ENCODE data around the gene STK32A.
"Not testable (repeated sequence)": the region's sequence is repeated elsewhere in the genome, so short reads cannot be mapped to it uniquely, and the experiment has no call there.

The STK32A gene

DNA sequence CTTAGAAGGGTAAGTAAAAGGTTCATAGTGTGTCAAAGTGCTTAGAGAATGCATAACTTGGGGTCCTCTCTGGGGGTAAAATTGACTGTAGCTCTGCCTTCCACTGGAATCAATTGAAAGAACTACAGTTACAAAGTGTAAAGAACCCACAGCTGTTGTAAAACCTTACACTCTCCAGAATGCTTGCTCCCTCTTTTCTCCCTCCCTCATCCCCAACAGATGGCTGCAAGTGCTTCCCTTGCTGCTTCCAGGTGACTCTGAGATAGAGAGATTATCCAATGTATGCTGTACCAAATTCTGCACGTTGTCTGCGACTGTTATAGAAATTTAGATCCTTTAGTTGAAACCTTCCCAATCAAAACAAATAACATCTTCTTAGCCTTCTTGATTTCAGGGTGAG, 126.0 kb downstream of the STK32A start:
- no peak overlapping the region for H3K4me3 ChIP-seq (ENCODE audit: low read depth, low read length)
- in situ Hi-C loops (cut with HindIII; ENCODE audit: low sequenced_read_pairs) = no loop called here
- TF ChIP-seq, protein P1, sequence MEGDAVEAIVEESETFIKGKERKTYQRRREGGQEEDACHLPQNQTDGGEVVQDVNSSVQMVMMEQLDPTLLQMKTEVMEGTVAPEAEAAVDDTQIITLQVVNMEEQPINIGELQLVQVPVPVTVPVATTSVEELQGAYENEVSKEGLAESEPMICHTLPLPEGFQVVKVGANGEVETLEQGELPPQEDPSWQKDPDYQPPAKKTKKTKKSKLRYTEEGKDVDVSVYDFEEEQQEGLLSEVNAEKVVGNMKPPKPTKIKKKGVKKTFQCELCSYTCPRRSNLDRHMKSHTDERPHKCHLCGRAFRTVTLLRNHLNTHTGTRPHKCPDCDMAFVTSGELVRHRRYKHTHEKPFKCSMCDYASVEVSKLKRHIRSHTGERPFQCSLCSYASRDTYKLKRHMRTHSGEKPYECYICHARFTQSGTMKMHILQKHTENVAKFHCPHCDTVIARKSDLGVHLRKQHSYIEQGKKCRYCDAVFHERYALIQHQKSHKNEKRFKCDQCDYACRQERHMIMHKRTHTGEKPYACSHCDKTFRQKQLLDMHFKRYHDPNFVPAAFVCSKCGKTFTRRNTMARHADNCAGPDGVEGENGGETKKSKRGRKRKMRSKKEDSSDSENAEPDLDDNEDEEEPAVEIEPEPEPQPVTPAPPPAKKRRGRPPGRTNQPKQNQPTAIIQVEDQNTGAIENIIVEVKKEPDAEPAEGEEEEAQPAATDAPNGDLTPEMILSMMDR (IDR thresholded peaks at IDR 0.05; ENCODE audit: low read depth, low read length, missing control alignments) = no peak
- DNase-seq (ENCODE audit: low read depth) = no peak

DNA sequence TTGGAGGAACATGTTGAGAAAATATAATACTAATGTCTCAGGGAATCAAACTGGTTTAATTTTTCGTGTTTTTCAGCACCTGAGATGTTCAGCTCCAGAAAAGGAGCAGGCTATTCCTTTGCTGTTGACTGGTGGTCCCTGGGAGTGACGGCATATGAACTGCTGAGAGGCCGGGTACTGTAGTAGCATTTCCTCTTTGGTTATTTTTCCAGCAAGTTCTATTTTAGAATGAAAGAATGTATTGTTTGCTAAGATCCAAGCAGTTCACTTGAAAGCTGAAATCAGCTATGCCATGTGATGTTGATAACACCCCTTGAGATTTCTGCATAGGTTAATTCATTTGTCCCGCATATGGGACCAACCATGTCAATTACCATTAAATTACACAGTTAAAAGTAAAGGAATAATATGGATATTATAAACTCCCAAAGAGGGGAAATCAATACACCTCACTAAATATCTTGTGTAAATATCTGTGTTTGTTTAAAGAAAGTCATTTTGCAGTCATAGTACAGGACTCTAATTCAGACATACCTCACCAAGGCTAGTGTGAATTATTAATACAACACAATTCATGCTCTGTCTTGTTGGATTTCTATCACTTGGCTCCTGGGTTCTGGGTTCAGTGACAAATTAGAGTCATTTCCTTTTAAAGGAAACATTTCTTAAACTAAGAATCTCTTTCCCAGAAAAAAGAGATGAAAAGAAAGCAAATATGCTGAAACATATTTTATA, 126.8 kb downstream of the STK32A start:
- in situ Hi-C loops (cut with HindIII; ENCODE audit: low sequenced_read_pairs) = no loop called here
- DNase-seq (ENCODE audit: low read depth) = no peak
- no peak overlapping the region for H3K4me3 ChIP-seq (ENCODE audit: low read depth, low read length)
- TF ChIP-seq, protein P1 (IDR thresholded peaks at IDR 0.05; ENCODE audit: low read depth, low read length, missing control alignments) = no peak

DNA sequence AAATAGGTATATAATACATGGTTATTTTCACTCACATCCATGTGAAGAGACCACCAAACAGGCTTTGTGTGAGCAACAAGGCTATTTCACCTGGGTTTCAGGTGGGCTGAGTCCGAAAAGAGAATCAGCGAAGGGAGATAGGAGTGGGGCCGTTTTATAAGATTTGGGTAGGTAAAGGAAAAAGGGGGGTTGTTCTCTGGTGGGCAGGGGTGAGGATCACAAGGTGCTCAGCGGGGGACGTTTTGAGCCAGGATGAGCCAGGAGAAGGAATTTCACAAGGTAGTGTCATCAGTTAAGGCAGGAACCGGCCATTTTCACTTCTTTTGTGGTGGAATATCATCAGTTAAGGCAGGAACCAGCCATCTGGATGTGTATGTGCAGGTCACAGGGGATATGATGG, 132.6 kb downstream of the STK32A start:
- in situ Hi-C loops (cut with HindIII; ENCODE audit: low sequenced_read_pairs) = not testable (repeated sequence)

DNA sequence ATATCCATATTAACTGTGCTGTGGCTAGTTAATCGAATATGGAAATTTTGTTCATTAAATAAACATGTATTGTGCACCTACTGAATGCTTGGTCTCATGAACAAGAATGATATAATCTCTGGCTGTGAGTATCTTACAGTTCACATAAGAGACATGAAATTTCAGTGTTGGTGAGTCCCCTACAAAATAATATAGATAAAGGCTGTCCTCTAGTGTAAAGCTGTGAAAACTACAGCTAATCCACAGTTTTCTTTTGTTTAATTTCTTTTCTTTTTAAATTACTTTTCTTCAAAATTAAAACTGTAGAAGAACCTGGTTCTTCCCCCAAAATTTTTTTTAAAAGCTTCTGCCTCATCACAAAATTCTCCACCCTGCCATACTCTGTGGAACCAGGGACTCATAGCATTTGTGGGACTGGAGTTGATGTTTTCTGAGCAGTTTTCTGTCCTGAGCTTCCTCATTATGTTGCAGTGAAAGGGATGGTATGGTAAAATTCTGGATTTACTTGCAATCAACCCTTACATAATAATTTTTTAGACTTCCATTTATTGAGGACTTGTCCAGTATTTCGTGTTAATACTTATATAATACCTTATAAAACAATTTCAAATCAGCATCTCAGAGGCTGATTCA, 135.0 kb downstream of the STK32A start:
- H3K4me3 ChIP-seq (ENCODE audit: low read depth, low read length) = no peak overlapping the region
- TF ChIP-seq, protein P1 (IDR thresholded peaks at IDR 0.05; ENCODE audit: low read depth, low read length, missing control alignments) = peak; percentile 54
- no peak for DNase-seq (ENCODE audit: low read depth)
- in situ Hi-C loops (cut with HindIII; ENCODE audit: low sequenced_read_pairs) = no loop called here

More for the DNA sequence above, 132.6 kb downstream of the STK32A start:
- not testable (repeated sequence) for DNase-seq (ENCODE audit: low read depth); H3K4me3 ChIP-seq (ENCODE audit: low read depth, low read length)

DNA sequence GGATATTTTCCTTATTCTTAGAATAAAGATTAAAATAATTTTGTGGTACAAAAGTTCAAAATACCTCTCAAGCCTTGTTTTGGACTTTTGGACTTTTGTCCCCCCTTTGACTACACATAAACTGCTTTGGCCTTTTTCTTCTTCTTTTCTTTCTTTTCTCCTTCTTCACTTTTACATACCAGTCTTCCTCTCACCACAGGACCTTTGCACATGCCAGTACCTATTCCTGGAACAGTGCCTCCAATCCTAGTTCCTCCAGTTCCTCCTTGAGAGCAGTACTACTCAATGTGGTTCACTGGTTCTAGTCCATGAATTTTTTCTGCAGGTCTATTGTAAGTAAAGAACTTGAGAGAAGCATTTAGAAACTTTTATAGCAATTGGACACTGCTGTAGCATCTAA, 136.5 kb downstream of the STK32A start:
- H3K4me3 ChIP-seq (ENCODE audit: low read depth, low read length) = no peak overlapping the region
- DNase-seq (ENCODE audit: low read depth) = no peak
- TF ChIP-seq, protein P1 (IDR thresholded peaks at IDR 0.05; ENCODE audit: low read depth, low read length, missing control alignments) = no peak
- in situ Hi-C loops (cut with HindIII; ENCODE audit: low sequenced_read_pairs) = no loop called here

DNA sequence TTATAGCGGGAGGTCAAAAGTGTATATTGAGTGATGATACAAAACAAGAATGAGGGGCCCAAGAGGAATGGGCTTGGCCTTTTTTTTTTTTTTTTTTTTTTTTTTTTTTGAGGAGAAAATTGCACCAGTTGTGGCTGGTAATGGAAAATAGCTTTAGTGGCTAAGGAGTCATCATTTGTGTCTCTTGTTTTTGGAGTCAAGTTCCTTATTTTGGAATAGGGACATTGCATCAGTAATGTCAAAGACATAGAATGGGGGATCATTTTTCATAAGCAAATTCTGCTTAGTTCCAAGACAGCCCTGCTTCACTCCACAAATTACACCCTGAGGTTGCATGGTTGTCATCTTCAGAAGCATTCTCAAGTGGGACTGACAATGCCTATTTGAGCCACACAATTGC, 137.4 kb downstream of the STK32A start:
- no peak for DNase-seq (ENCODE audit: low read depth)
- H3K4me3 ChIP-seq (ENCODE audit: low read depth, low read length) = no peak overlapping the region
- TF ChIP-seq, protein P1 (IDR thresholded peaks at IDR 0.05; ENCODE audit: low read depth, low read length, missing control alignments) = no peak
- in situ Hi-C loops (cut with HindIII; ENCODE audit: low sequenced_read_pairs) = no loop called here

DNA sequence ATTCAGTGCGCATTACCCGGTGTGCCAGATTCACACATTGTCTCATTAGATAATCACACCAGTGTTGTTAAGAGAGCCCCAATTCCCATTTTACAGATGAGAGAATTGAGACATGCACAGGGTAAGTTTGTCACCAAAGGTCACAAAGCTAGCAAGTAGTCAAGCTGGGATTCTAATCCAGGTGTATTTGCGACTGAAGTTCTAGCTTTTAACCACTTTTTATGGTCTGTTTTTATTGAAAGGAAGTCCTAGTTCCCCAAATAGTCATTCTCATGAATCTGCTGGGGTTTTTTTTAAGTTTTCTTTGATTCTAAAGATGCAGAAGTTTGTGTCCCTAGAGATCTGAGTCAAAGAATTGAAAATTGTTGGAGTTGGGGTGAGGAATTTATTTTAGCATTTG, 138.5 kb downstream of the STK32A start:
- in situ Hi-C loops (cut with HindIII; ENCODE audit: low sequenced_read_pairs) = no loop called here
- DNase-seq (ENCODE audit: low read depth) = no peak
- H3K4me3 ChIP-seq (ENCODE audit: low read depth, low read length) = no peak overlapping the region
- TF ChIP-seq, protein P1 (IDR thresholded peaks at IDR 0.05; ENCODE audit: low read depth, low read length, missing control alignments) = no peak
